ENCODE data around the gene TAF12.
"Not testable (repeated sequence)": the region's sequence is repeated elsewhere in the genome, so short reads cannot be mapped to it uniquely, and the experiment has no call there.

- TF ChIP-seq POLR2A (IDR thresholded peaks at IDR 0.05) = not testable (repeated sequence)
- peak in 1 of 3 experiments; percentile 15 for TF ChIP-seq CTCF (IDR thresholded peaks at IDR 0.05)
These were observed 11.0 kb upstream of the TAF12 start for GRCh38 chr1:28653870-28654269.
